ENCODE data around the gene TAP2. TPM values are rescaled to one million over a fixed set of nuclear protein-coding genes. Genes with fewer than 3 reads are reported as not detected.
A peak's percentile ranks its signal among the peaks of the same experiment; 100 is the strongest.

Gene TAP2
- total and polyA plus RNA-seq, 2 donors (not counting 1 experiment from before 2014, with no cell fraction given): 66.1 to 126 TPM

GRCh38 chr6:32815115-32815514 is 23.4 kb downstream of the TAP2 start:
- Histone ChIP-seq H3K9me3 (ENCODE audit: control extremely low read depth in 1 of 3, control insufficient read depth in 2 of 3, insufficient read depth in 1 of 3, low read length in 2 of 3) (no peaks in the 10 kb centered on the region), H2AFZ (ENCODE audit: insufficient read depth, low read depth, low read length, poor library complexity, severe bottlenecking) (no peak overlapping the region), H3K4me1 (ENCODE audit: control insufficient read depth in 2 of 2, insufficient read depth in 2 of 2, low read length in 2 of 2) (peaks cover 60 to 63% of the 10 kb centered on the region in 2 donors), H3K9ac (ENCODE audit: low read length) (peak overlapping the region; percentile 96), H3K79me2 (ENCODE audit: control insufficient read depth, insufficient read depth, low read length) (peaks cover 72% of the 10 kb centered on the region), H3K27ac (ENCODE audit: low read length in 2 of 2) (peak overlapping the region; percentile 92 to 98), H3K4me2 (replicated peaks; ENCODE audit: low read depth, low read length, poor library complexity, severe bottlenecking) (peak overlapping the region; percentile 83), H4K20me1 (ENCODE audit: control insufficient read depth, insufficient read depth, low read length, poor library complexity, severe bottlenecking) (peaks cover 17% of the 10 kb centered on the region), H3K4me3 (ENCODE audit: control extremely low read depth in 1 of 5, extremely low read depth in 1 of 5, insufficient read depth in 1 of 5, low read depth in 2 of 5, low read length in 4 of 5) (peak overlapping the region; percentile 91 to 97 (median 95)), H3K36me3 (replicated peaks in 1 of 2; ENCODE audit: control extremely low read depth in 1 of 2, control insufficient read depth in 1 of 2, extremely low read depth in 1 of 2, insufficient read depth in 2 of 2, low read length in 1 of 2) (peaks cover 9 to 41% of the 10 kb centered on the region in 2 experiments), H3K27me3 (replicated peaks in 1 of 4; ENCODE audit: control extremely low read depth in 1 of 4, control insufficient read depth in 3 of 4, insufficient read depth in 4 of 4, low read length in 3 of 4) (no peaks in the 10 kb centered on the region)
- ATAC-seq (ENCODE audit: low read depth): no peak
- ChIA-PET POLR2A (interaction anchor here (1.0 kb wide), 1 partner anchor 29 kb away, joined by 5 read pairs; the partner anchor contains the start of gene PSMB8), CTCF (interaction anchor here (1.8 kb wide), 1 partner anchor 23 kb away, joined by 6 read pairs; the partner anchor contains the start of gene TAP2)
- Mint-ChIP-seq H3K9me3 (ENCODE audit: insufficient read depth) (no peaks in the 10 kb centered on the region), H3K27ac (peak overlapping the region; percentile 99), H3K4me3 (peak overlapping the region; percentile 99), H3K4me1 (peaks cover 83% of the 10 kb centered on the region), H3K27me3 (no peaks in the 10 kb centered on the region)
- TF ChIP-seq CTCF (IDR thresholded peaks at IDR 0.05) (no peak), EZH2 (IDR thresholded peaks at IDR 0.05; ENCODE audit: borderline replicate concordance, insufficient read depth, low read depth, low read length, poor library complexity, severe bottlenecking) (no peak)
- DNase-seq: no peak
- intact Hi-C loops (cut with micrococcal nuclease): loop anchor here (5.0 to 10.0 kb wide), 2 partner anchors 52 to 130 kb away; partner anchors contain the start of gene HLA-DMB
- 61% methylated on average over 4 of the region's 5 CpGs for WGBS (ENCODE audit: insufficient coverage)

DNA sequence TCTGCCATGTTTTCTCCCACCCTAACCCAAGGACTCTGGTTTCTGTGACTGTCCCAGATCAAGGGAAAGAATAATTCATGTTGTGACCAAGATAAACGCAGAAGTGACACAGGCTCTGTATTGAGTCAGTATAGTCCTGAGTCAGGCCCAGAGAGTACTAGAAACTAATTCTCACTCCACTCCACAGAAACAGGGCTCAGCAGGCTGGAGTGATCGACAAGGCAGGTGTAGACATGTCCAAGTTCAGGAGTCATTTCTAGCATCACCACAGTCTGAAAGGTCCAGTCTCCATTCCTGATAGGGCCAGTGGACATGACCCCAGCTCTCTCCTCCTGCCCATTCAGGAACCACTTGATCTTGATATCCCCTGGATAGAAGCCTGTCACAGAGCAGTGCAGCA is 24.4 kb downstream of the TAP2 start:
- Histone ChIP-seq H3K27ac (ENCODE audit: low read length in 2 of 2) (peak overlapping the region; percentile 92 to 98), H4K20me1 (ENCODE audit: control insufficient read depth, insufficient read depth, low read length, poor library complexity, severe bottlenecking) (peaks cover 17% of the 10 kb centered on the region), H3K4me2 (replicated peaks; ENCODE audit: low read depth, low read length, poor library complexity, severe bottlenecking) (peak overlapping the region; percentile 83), H3K4me3 (ENCODE audit: control extremely low read depth in 1 of 5, extremely low read depth in 1 of 5, insufficient read depth in 1 of 5, low read depth in 2 of 5, low read length in 4 of 5) (peak overlapping the region in 3 of 5 experiments; percentile 95 to 97 (median 97)), H3K4me1 (ENCODE audit: control insufficient read depth in 2 of 2, insufficient read depth in 2 of 2, low read length in 2 of 2) (peaks cover 51 to 54% of the 10 kb centered on the region in 2 donors), H3K9me3 (ENCODE audit: control extremely low read depth in 1 of 3, control insufficient read depth in 2 of 3, insufficient read depth in 1 of 3, low read length in 2 of 3) (no peaks in the 10 kb centered on the region), H3K79me2 (ENCODE audit: control insufficient read depth, insufficient read depth, low read length) (peaks cover 72% of the 10 kb centered on the region), H2AFZ (ENCODE audit: insufficient read depth, low read depth, low read length, poor library complexity, severe bottlenecking) (no peak overlapping the region), H3K27me3 (replicated peaks in 1 of 4; ENCODE audit: control extremely low read depth in 1 of 4, control insufficient read depth in 3 of 4, insufficient read depth in 4 of 4, low read length in 3 of 4) (no peaks in the 10 kb centered on the region), H3K9ac (ENCODE audit: low read length) (peak overlapping the region; percentile 96), H3K36me3 (replicated peaks in 1 of 2; ENCODE audit: control extremely low read depth in 1 of 2, control insufficient read depth in 1 of 2, extremely low read depth in 1 of 2, insufficient read depth in 2 of 2, low read length in 1 of 2) (peaks cover 9 to 47% of the 10 kb centered on the region in 2 experiments)
- peaks cover 78% of the 10 kb centered on the region for H3K4me1 Mint-ChIP-seq
- peak overlapping the region; percentile 99 for H3K27ac Mint-ChIP-seq
- H3K4me3 Mint-ChIP-seq: peak overlapping the region; percentile 99
- H3K27me3 Mint-ChIP-seq: no peaks in the 10 kb centered on the region
- DNase-seq (no peak), ATAC-seq (ENCODE audit: low read depth) (no peak)
- H3K9me3 Mint-ChIP-seq (ENCODE audit: insufficient read depth): no peaks in the 10 kb centered on the region
- WGBS (ENCODE audit: insufficient coverage): 92% methylated on average over 2 of the region's 2 CpGs
- TF ChIP-seq EZH2 (IDR thresholded peaks at IDR 0.05; ENCODE audit: borderline replicate concordance, insufficient read depth, low read depth, low read length, poor library complexity, severe bottlenecking) (no peak), CTCF (IDR thresholded peaks at IDR 0.05) (no peak)
- intact Hi-C loops (cut with micrococcal nuclease): loop anchor here (10.0 kb wide), 1 partner anchor 131 kb away; the partner anchor contains the start of gene HLA-DMB
- POLR2A ChIA-PET: no interaction called here
- CTCF ChIA-PET: interaction anchor here (0.6 to 1.9 kb wide), 5 partner anchors 17 to 114 kb away, joined by 3 to 10 read pairs (median 4); partner anchors contain the start of gene TAP2
